NCI-H1417 treated with DMSO at 0.1 percent for 48 hours (cell line): ENCODE results near the gene MYL4.
A peak's percentile ranks its signal among the peaks of the same experiment; 100 is the strongest.
"Not testable (repeated sequence)": the region's sequence is repeated elsewhere in the genome, so short reads cannot be mapped to it uniquely, and the experiment has no call there.

Experiments
- DNase-seq: peaks from one replicate; lab custom pipeline; 2025; lab: John Stamatoyannopoulos, UW

The MYL4 gene

GRCh38 chr17:47243737-47244598 lies 34.8 kb downstream of the MYL4 start:
- DNase-seq = no peak

GRCh38 chr17:47244697-47245096 lies 35.5 kb downstream of the MYL4 start:
- no peak for DNase-seq

GRCh38 chr17:47246120-47246519 lies 37.0 kb downstream of the MYL4 start:
- DNase-seq = no peak

DNA sequence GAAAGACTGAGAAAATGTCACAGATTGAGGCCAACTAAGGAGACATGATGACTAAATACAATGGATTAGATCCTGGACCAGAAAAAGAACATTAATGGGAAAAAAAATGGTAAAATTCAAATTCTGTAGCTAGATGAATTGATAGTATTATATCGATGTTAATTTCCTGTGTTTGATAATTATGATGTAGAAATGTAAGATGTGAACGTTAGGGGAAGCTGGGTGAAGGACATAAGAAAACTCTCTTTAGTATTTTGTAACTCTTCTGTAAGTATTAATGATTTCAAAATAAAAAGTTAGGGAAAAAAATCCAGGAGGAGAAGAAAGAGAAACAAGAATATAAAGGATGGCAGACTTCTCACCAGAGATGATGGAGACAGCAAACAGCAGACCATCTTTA lies 41.7 kb downstream of the MYL4 start:
- no peak for DNase-seq

GRCh38 chr17:47251421-47251940 lies 42.3 kb downstream of the MYL4 start:
- no peak for DNase-seq

DNA sequence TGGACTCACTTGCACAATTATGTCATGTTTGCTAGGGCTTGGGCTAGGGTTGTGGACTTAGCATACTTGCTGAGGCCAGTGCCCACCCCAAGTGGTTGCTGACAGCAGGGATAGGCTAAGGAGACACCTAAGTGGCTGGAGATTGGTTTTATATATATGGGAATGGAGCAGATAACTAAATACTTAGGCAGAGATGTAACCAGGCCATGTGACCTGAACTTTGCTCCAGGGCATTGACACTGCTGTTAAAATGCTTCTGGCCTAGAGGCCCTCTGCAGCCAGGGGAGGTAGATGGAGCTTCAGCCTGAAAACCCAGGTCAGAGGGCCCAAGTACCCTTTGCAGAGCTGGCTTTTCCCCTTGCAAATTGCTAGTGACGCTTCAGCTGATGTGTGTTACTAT lies 43.1 kb downstream of the MYL4 start:
- no peak for DNase-seq

GRCh38 chr17:47252766-47253512 lies 43.8 kb downstream of the MYL4 start:
- no peak for DNase-seq

DNA sequence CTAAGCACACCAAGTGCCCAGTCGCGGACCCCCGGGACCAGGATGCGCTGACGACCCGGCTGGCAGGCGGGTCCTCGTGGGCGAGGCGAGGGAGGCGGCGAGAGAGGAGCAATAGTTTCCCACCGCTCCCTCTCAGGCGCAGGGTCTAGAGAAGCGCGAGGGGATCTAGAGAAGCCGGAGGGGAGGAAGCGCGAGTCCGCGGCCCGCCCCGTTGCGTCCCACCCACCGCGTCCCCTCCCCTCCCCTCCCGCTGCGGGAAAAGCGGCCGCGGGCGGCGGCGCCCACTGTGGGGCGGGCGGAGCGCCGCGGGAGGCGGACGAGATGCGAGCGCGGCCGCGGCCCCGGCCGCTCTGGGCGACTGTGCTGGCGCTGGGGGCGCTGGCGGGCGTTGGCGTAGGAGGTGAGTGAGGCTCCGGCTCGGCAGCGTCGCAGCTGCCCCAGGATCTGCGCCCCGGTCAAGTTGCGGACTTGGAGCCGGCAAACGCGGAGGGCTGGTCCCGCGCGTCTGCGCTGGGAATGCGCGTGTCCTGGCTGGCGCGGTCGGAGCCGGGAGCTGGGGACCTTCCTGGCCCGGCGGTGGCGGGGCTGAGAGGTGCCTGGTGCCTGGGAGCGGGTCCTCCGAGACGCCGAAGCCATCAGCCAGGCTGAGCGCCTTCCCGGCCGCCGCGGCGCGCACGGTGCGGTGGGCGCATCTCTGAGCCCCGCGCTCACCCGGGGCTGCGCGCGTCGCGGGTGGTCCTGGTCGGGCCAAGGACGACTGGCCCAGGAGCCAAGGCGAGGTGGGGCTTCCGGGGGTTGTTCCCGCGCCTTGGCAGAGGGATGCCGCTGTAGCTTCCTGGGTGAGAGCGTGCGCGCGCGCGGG lies 44.6 kb downstream of the MYL4 start, which contains the start of gene ITGB3:
ITGB3 (plus strand) TSS at position 287 of the 862 bp plus-strand sequence; CDS start at position 322, 35 bp downstream.
- peak; percentile 38 for DNase-seq

- no peak for DNase-seq
Measured at GRCh38 chr17:47254403-47254943, 45.3 kb downstream of the MYL4 start.

DNA sequence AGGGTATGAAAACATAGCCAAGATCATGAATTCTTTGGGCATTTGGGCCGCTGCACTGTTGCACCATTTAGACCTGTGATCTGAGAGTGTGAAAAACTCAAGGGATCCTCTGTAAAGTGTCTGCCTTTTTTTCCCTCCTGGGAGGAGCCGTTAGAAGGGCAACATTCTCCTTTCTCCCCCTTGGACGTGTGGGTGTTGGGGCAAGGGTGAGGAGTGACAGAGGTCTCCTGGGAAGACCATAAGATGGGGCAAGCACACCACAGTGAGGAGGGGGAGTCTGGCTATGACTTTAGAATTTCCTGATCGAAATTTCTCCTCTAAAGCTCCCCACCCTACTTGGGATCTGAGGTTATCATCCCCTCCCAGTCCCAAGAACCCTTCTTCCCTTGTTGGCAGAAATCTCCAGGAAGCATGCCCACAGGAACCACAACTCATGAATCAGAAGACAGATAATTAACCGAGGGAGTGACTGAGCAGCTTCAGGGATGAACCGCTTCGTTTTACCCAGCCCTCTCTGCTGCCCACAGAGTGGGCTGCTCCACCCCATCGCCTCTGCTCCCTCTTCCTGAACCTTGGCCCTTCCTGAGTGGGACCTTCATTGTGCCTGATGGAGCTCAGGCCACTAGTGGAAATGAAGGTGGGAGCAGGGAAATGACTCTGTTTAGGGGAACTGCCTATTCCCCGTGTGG lies 48.6 kb downstream of the MYL4 start:
- no peak for DNase-seq

- DNase-seq = no peak
Measured at GRCh38 chr17:47262586-47262985, 53.4 kb downstream of the MYL4 start.

DNA sequence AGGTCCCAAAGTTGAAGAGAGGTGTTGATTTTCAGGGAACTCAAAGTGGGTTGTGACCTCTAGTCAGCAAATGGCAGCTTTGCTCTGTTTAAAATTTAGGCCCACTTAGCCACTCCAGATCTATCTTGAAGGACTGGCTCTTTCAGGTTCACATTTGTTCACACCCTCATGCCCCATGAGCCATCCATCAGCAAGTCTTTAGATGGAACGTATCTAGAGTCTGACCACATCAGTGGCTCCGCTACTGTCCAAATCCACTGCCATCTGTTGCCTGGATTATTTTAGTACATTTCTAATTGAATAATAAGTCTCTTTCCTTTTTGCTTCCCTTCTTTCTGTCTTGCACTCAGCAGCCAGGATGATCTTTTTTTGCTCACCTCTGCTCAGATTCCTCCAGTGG lies 55.0 kb downstream of the MYL4 start:
- DNase-seq = no peak

DNA sequence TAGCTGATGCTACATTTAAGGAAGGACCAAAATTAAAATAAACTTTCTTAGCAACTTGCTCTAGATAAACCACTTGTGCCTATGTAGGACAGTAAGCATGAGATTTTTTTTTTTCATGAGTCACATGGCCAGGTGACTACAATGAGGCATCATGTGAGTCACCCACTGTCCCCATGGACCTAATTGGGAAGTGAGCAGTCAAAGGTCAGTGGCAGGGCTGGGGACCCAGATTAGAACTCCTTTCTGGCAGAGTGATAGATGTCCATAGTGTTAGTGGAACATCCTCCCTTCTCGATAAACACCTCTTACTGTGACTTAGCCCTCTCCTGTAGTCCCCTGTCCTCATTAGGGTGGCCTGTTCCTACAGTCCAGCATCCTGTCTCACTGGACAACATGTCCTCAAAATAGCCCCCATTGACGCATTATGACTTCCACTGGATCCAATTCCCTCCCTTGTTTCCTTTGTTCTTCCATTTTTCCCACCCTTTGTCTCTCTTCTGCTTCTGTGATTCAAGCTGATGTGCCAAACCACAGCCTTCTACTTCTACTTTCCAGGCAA lies 56.9 kb downstream of the MYL4 start:
- no peak for DNase-seq

- DNase-seq = no peak
Measured at GRCh38 chr17:47266782-47267181, 57.6 kb downstream of the MYL4 start.

DNA sequence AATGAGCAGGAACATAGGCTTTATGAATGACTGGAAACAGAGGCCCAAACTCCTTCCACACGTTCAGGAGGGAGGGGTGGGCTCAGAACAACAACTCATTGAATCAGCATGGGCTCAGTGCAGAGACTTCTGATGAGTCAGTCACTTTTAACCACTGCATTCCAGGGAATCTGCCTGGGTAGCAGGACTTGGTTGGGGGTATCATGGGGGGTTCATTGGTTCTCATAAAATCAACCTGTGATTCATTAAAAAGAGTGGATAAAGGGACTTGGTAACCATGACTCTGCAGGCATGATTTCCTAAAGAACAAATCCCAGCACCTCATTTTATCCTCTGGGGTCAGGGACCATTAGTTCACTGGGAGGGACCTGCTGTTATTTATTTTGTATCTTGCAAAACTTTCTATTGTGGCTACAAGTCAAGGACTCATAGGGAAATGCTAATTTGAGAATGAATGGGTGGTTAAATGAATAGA lies 58.2 kb downstream of the MYL4 start:
- no peak for DNase-seq

DNA sequence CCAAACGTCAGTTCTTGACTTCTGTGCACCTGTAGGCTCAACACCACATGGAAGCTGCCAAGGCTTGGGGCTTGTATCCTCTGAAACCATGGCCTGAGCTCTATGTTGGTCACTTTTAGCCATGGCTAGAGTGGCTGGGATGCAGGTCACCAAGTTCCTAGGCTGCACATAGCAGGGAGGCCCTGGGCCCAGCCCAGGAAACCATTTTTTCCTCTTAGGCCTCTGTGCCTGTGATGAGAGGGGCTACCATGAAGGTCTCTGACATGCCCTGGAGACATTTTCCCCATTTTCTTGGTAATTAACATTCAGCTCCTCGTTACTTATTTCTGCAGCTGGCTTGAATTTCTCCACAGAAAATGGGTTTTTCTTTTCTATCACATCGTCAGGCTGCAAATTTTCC lies 59.8 kb downstream of the MYL4 start:
- DNase-seq = not testable (repeated sequence)

- DNase-seq = not testable (repeated sequence)
Measured at GRCh38 chr17:47269561-47270280, 60.6 kb downstream of the MYL4 start.

GRCh38 chr17:47270946-47271705 lies 62.0 kb downstream of the MYL4 start:
- DNase-seq = no peak

DNA sequence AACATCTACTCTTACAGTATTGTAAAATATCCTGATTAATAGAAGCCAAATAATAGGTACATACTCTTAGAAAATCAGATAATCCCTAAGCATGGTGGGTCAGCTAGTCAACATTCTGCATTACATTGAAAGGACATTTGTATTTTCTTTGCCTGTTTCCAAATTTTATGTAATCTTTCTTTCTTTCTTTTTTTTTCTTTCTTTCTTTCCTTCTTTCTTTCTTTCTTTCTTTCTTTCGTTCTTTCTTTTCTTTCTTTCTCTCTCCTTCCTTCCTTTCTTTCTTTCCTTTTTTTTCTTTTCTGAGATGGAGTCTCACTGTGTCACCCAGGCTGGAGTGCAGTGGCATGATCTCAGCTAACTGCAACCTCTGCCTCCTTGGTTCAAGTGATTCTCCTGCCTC lies 63.3 kb downstream of the MYL4 start:
- DNase-seq = no peak
